Fibroblast of lung (primary cell): ENCODE data around the gene CCDC148. TPM values are rescaled to one million over a fixed set of nuclear protein-coding genes. Genes with fewer than 3 reads are reported as not detected.

ENCODE experiments used
- DNase-seq, 2 donors: peaks; one replicate each; pipeline versions ENCODE4 v3.0.0 to v3.0.0-alpha.2; 2010; ENCODE audit warnings: low read depth in 2 of 2
- H2AFZ ChIP-seq: 2 replicates; pipeline ENCODE4 v1.5.1; 2012; ENCODE audit warnings: low read length, control low read depth, inconsistent platforms
- H3K27ac ChIP-seq: 2 replicates; pipeline ENCODE4 v1.5.1; 2011; ENCODE audit warnings: low read length, control low read depth; ENCODE audit not compliant: insufficient read depth
- H3K27me3 ChIP-seq: 2 replicates; pipeline ENCODE4 v1.5.1; 2011; ENCODE audit warnings: mild to moderate bottlenecking, low read length; ENCODE audit not compliant: control insufficient read depth, insufficient read depth
- H3K36me3 ChIP-seq: 2 replicates; pipeline ENCODE4 v1.5.1; 2011; ENCODE audit warnings: low read length; ENCODE audit not compliant: control insufficient read depth, insufficient read depth
- H3K4me1 ChIP-seq: 2 replicates; pipeline ENCODE4 v1.5.1; 2011; ENCODE audit warnings: low read length; ENCODE audit not compliant: control insufficient read depth, insufficient read depth; ENCODE audit errors: extremely low read depth
- H3K4me2 ChIP-seq: 2 replicates; pipeline ENCODE4 v1.5.1; 2011; ENCODE audit warnings: low read length, control low read depth; ENCODE audit not compliant: insufficient read depth; ENCODE audit errors: extremely low read depth
- H3K4me3 ChIP-seq, 4 experiments: fragments of 200-600 bp in 1 of 4; sonication (generic) in 1 of 4; replicated peaks in 1 of 4; 2 replicates each; pipeline ENCODE4 v1.5.1; 2011 to 2016; ENCODE audit warnings: low read length in 4 of 4, low read depth in 3 of 4, mild to moderate bottlenecking in 3 of 4, control low read depth in 2 of 4, inconsistent platforms in 1 of 4, mixed read lengths in 1 of 4; ENCODE audit not compliant: insufficient read depth in 1 of 4; ENCODE audit errors: control extremely low read depth in 1 of 4
- H3K79me2 ChIP-seq: 2 replicates; pipeline ENCODE4 v1.5.1; 2012; ENCODE audit warnings: mild to moderate bottlenecking, low read length, inconsistent platforms; ENCODE audit not compliant: control insufficient read depth, insufficient read depth
- H3K9ac ChIP-seq: 2 replicates; pipeline ENCODE4 v1.5.1; 2011; ENCODE audit warnings: mild to moderate bottlenecking, low read length, control low read depth; ENCODE audit not compliant: insufficient read depth
- H3K9me3 ChIP-seq: 2 replicates; pipeline ENCODE4 v1.5.1; 2012; ENCODE audit warnings: low read depth, low read length; ENCODE audit not compliant: control insufficient read depth, insufficient read depth
- H4K20me1 ChIP-seq: 2 replicates; pipeline ENCODE4 v1.5.1; 2011; ENCODE audit warnings: low read length; ENCODE audit not compliant: control insufficient read depth, insufficient read depth; ENCODE audit errors: extremely low read depth
- CTCF ChIP-seq, 2 donors: IDR thresholded peaks in 1 of 2; conservative IDR thresholded peaks in 1 of 2; 1 replicate in 1 of 2; 2 replicates in 1 of 2; pipeline ENCODE4 v1.5.1; 2011 to 2012; ENCODE audit warnings: low read length in 2 of 2, control low read depth in 1 of 2, inconsistent platforms in 1 of 2, low read depth in 1 of 2, mild to moderate bottlenecking in 1 of 2
- EZH2 ChIP-seq: IDR thresholded peaks from 2 replicates; pipeline ENCODE4 v1.5.1; 2012; ENCODE audit warnings: low read length, control low read depth, mild to moderate bottlenecking; ENCODE audit errors: missing control alignments
- polyA plus RNA-seq, 2 donors: library from polyadenylated mRNA; depleted of rRNA in 1 of 2; stranded (reverse) in 1 of 2; unstranded in 1 of 2; fragments of >200 nt; gene quantifications; 2 replicates each; pipeline ENCODE4 v1.2.1, GENCODE V29; 2011 to 2012; ENCODE audit warnings: missing spikeins in 1 of 2
- total RNA-seq: library from RNA; depleted of rRNA; stranded (reverse); fragments of >200 nt; gene quantifications from 2 replicates; pipeline ENCODE4 v1.2.1, GENCODE V29; 2014

Gene CCDC148
- total and polyA plus RNA-seq, 2 donors (not counting 1 experiment from before 2014, with no cell fraction given): 1.2 TPM

GRCh38 chr2:158194229-158194628 is 262.3 kb downstream of the CCDC148 start:
- no peak for DNase-seq
- Histone ChIP-seq H3K4me3 (no peak overlapping the region), H3K27me3 (no peaks in the 10 kb centered on the region), H2AFZ (no peak overlapping the region), H4K20me1 (no peaks in the 10 kb centered on the region), H3K4me1 (no peaks in the 10 kb centered on the region), H3K79me2 (no peaks in the 10 kb centered on the region), H3K9ac (no peak overlapping the region), H3K4me2 (no peak overlapping the region), H3K27ac (no peak overlapping the region), H3K9me3 (no peaks in the 10 kb centered on the region), H3K36me3 (no peaks in the 10 kb centered on the region)
- TF ChIP-seq EZH2 (no peak), CTCF (conservative IDR thresholded peaks at IDR 0.05 in 1 of 2, IDR thresholded peaks at IDR 0.05 in 1 of 2; ENCODE audit: low read depth in 1 of 2, low read length in 2 of 2) (no peak)

GRCh38 chr2:158192515-158193443 is 263.8 kb downstream of the CCDC148 start:
- H3K4me2 ChIP-seq: no peak overlapping the region

More at GRCh38 chr2:158192515-158193443, 263.8 kb downstream of the CCDC148 start:
- H3K9ac ChIP-seq: no peak overlapping the region
- no peak for TF ChIP-seq CTCF (conservative IDR thresholded peaks at IDR 0.05 in 1 of 2, IDR thresholded peaks at IDR 0.05 in 1 of 2; ENCODE audit: low read depth in 1 of 2, low read length in 2 of 2)
- TF ChIP-seq EZH2: no peak
- H3K27me3 ChIP-seq: no peaks in the 10 kb centered on the region
- DNase-seq: no peak
- no peak overlapping the region for H2AFZ ChIP-seq
- H3K4me3 ChIP-seq: no peak overlapping the region
- no peaks in the 10 kb centered on the region for H3K79me2 ChIP-seq
- no peak overlapping the region for H3K27ac ChIP-seq
- no peaks in the 10 kb centered on the region for H3K4me1 ChIP-seq
- H4K20me1 ChIP-seq: no peaks in the 10 kb centered on the region
- H3K36me3 ChIP-seq: no peaks in the 10 kb centered on the region
- H3K9me3 ChIP-seq: no peaks in the 10 kb centered on the region
